IMR-90 (cell line): ENCODE data around the gene CD46. TPM values are rescaled to one million over a fixed set of nuclear protein-coding genes. Genes with fewer than 3 reads are reported as not detected.
"Not testable (repeated sequence)": the region's sequence is repeated elsewhere in the genome, so short reads cannot be mapped to it uniquely, and the experiment has no call there.

Experiments
- ATAC-seq: fragments of 200-7000 bp; cut with Tn5 transposase; 2 replicates; pipeline ENCODE4 v1.9.1; 2020; ENCODE audit warnings: low read depth, mild to moderate bottlenecking, moderate library complexity
- BruUV-seq: library from RNA; stranded (reverse); fragments of 400-500 nt; replicated peaks from 2 replicates; lab custom pipeline; 2021; lab: Mats Ljungman, UMichigan
- CTCF ChIA-PET: fragments of 300-600 bp; formaldehyde crosslinking; extraction: SDS; loops from one replicate; lab custom pipeline; 2021; ENCODE audit warnings: antibody characterized with exemption; lab: Yijun Ruan, JAX
- POLR2A ChIA-PET: fragments of 300-600 bp; sonication (Branson Sonifier 250); formaldehyde crosslinking; loops from one replicate; lab custom pipeline; 2022; ENCODE audit warnings: antibody characterized with exemption; ENCODE audit not compliant: unreplicated experiment; lab: Charles Lee
- DNase-seq: peaks from one replicate; pipeline ENCODE4 v3.0.0; 2013
- H2AFZ ChIP-seq: replicated peaks from 2 replicates; pipeline ENCODE3; 2013; ENCODE audit warnings: low read length, mild to moderate bottlenecking; ENCODE audit not compliant: poor library complexity
- H2AK5ac ChIP-seq: 2 replicates; pipeline ENCODE4 v1.6.1; 2013; ENCODE audit warnings: low read depth, low read length, inconsistent platforms
- H2AK9ac ChIP-seq: replicated peaks from 2 replicates; pipeline ENCODE3; 2013; ENCODE audit warnings: mild to moderate bottlenecking, low read depth, low read length, moderate library complexity; ENCODE audit not compliant: poor library complexity
- H2BK120ac ChIP-seq: 2 replicates; pipeline ENCODE4 v1.6.1; 2013; ENCODE audit warnings: low read depth, low read length, inconsistent platforms
- H2BK15ac ChIP-seq: 3 replicates; pipeline ENCODE4 v1.6.1; 2013; ENCODE audit warnings: low read depth, low read length, inconsistent platforms
- H2BK20ac ChIP-seq: 2 replicates; pipeline ENCODE4 v1.6.1; 2013; ENCODE audit warnings: low read depth, mild to moderate bottlenecking, inconsistent platforms, low read length, moderate library complexity
- H2BK5ac ChIP-seq: 2 replicates; pipeline ENCODE4 v1.6.1; 2013; ENCODE audit warnings: mild to moderate bottlenecking, low read depth, low read length, inconsistent platforms; ENCODE audit not compliant: poor library complexity, severe bottlenecking
- H3K14ac ChIP-seq: replicated peaks from 2 replicates; pipeline ENCODE4 v1.6.1; 2013; ENCODE audit warnings: low read depth, low read length, inconsistent platforms
- H3K18ac ChIP-seq: 2 replicates; pipeline ENCODE4 v1.6.1; 2013; ENCODE audit warnings: low read depth, low read length, control low read depth
- H3K23ac ChIP-seq: 2 replicates; pipeline ENCODE4 v1.6.1; 2013; ENCODE audit warnings: low read depth, low read length, inconsistent platforms
- H3K27ac ChIP-seq: 2 replicates; pipeline ENCODE4 v1.5.1; 2013; ENCODE audit warnings: mild to moderate bottlenecking, control low read depth, low read length; ENCODE audit not compliant: insufficient read depth
- H3K27me3 ChIP-seq: 2 replicates; pipeline ENCODE4 v1.6.1; 2013; ENCODE audit warnings: low read length; ENCODE audit not compliant: control insufficient read depth, insufficient read depth
- H3K36me3 ChIP-seq: 2 replicates; pipeline ENCODE4 v1.6.1; 2013; ENCODE audit warnings: low read length, mixed read lengths; ENCODE audit not compliant: control insufficient read depth, insufficient read depth
- H3K4ac ChIP-seq: 2 replicates; pipeline ENCODE4 v1.6.1; 2013; ENCODE audit warnings: low read depth, low read length, inconsistent platforms
- H3K4me1 ChIP-seq: 2 replicates; pipeline ENCODE4 v1.6.1; 2013; ENCODE audit warnings: low read length, mixed read lengths; ENCODE audit not compliant: control insufficient read depth, insufficient read depth
- H3K4me2 ChIP-seq: 2 replicates; pipeline ENCODE4 v1.6.1; 2013; ENCODE audit warnings: low read depth, mild to moderate bottlenecking, control low read depth, low read length, moderate library complexity
- H3K4me3 ChIP-seq: 2 replicates; pipeline ENCODE4 v1.5.1; 2013; ENCODE audit warnings: low read depth, mild to moderate bottlenecking, control low read depth, low read length, moderate library complexity; ENCODE audit not compliant: insufficient read depth
- H3K56ac ChIP-seq: 2 replicates; pipeline ENCODE4 v1.6.1; 2013; ENCODE audit warnings: low read length, inconsistent platforms; ENCODE audit not compliant: insufficient read depth; ENCODE audit errors: extremely low read depth
- H3K79me1 ChIP-seq, 2 experiments: 2 replicates each; pipeline ENCODE4 v1.6.1; 2013; ENCODE audit warnings: low read length in 2 of 2, inconsistent platforms in 1 of 2, low read depth in 1 of 2
- H3K9ac ChIP-seq: 2 replicates; pipeline ENCODE4 v1.6.1; 2013; ENCODE audit warnings: low read depth, low read length, control low read depth
- H3K9me1 ChIP-seq: 2 replicates; pipeline ENCODE4 v1.6.1; 2013; ENCODE audit warnings: low read length, inconsistent platforms; ENCODE audit not compliant: insufficient read depth
- H3K9me3 ChIP-seq: 2 replicates; pipeline ENCODE4 v1.6.1; 2013; ENCODE audit warnings: low read length; ENCODE audit not compliant: control insufficient read depth, insufficient read depth
- H4K20me1 ChIP-seq: 2 replicates; pipeline ENCODE4 v1.6.1; 2013; ENCODE audit warnings: low read length, inconsistent platforms; ENCODE audit not compliant: insufficient read depth
- H4K5ac ChIP-seq: 2 replicates; pipeline ENCODE4 v1.6.1; 2013; ENCODE audit warnings: mild to moderate bottlenecking, low read depth, low read length, control low read depth
- H4K8ac ChIP-seq, 2 experiments: 2 replicates each; pipeline ENCODE4 v1.6.1; 2013; ENCODE audit warnings: low read depth in 2 of 2, low read length in 2 of 2, control low read depth in 1 of 2, inconsistent platforms in 1 of 2
- H4K91ac ChIP-seq: 2 replicates; pipeline ENCODE4 v1.6.1; 2013; ENCODE audit warnings: low read depth, low read length, inconsistent platforms; ENCODE audit not compliant: insufficient read depth
- CEBPB ChIP-seq: IDR thresholded peaks from 2 replicates; pipeline ENCODE4 v1.6.1; 2012; ENCODE audit warnings: low read depth, low read length, improper control_type of control experiment
- CHD1 ChIP-seq: IDR thresholded peaks from 2 replicates; pipeline ENCODE4 v1.6.1; 2012; ENCODE audit warnings: low read depth, low read length, improper control_type of control experiment
- ELK1 ChIP-seq: fragments of 150-350 bp; IDR thresholded peaks from 2 replicates; pipeline ENCODE4 v1.6.1; 2016; ENCODE audit warnings: low read depth, mild to moderate bottlenecking, low read length, moderate library complexity, borderline replicate concordance
- FOS ChIP-seq: fragments of 150-350 bp; IDR thresholded peaks from 2 replicates; pipeline ENCODE4 v1.6.1; 2016; ENCODE audit warnings: low read depth, low read length
- MAZ ChIP-seq: IDR thresholded peaks from 2 replicates; pipeline ENCODE4 v1.6.1; 2012; ENCODE audit warnings: low read depth, mild to moderate bottlenecking, low read length, improper control_type of control experiment, moderate library complexity, borderline replicate concordance
- MXI1 ChIP-seq: IDR thresholded peaks from 2 replicates; pipeline ENCODE4 v1.6.1; 2012; ENCODE audit warnings: low read depth, mild to moderate bottlenecking, low read length, moderate library complexity, borderline replicate concordance
- RFX5 ChIP-seq: IDR thresholded peaks from 2 replicates; pipeline ENCODE4 v1.8.0; 2012; ENCODE audit warnings: low read depth, mild to moderate bottlenecking, low read length, moderate library complexity
- WGBS, 2 experiments: methylation state at CpG; one replicate each; pipeline versions ENCODE4 v1.1.5 to v1.1.7; 2013; ENCODE audit warnings: missing lambda C conversion rate in 2 of 2; ENCODE audit not compliant: insufficient read length in 1 of 2; ENCODE audit errors: extremely low coverage in 2 of 2; 5-methylcytosine and 5-hydroxymethylcytosine counted together
- dilution Hi-C: fragments of 300-500 bp; cut with HindIII; formaldehyde crosslinking; loops from one replicate; pipeline ENCODE4 v1.14.3; 2018; ENCODE audit warnings: low sequenced_read_pairs; ENCODE audit not compliant: unreplicated experiment
- in situ Hi-C: fragments of 300-500 bp; cut with MboI; formaldehyde crosslinking; loops from 3 replicates; pipeline ENCODE4 v1.14.3; 2019; ENCODE audit warnings: low sequenced_read_pairs, inconsistent platforms, mixed read lengths
- intact Hi-C: fragments of 100-400 bp; cut with micrococcal nuclease; formaldehyde crosslinking; loops from 2 replicates; pipeline ENCODE4 v1.10.0; 2022
- polyA plus RNA-seq, 3 experiments: library from polyadenylated mRNA; depleted of rRNA; stranded (reverse); fragments of >200 nt; gene quantifications; 2 replicates each; pipeline ENCODE4 v1.2.3, GENCODE V29; 2012; ENCODE audit warnings: low replicate concordance in 1 of 3
- total RNA-seq: library from RNA; depleted of rRNA; stranded (reverse); fragments of >200 nt; gene quantifications from 2 replicates; pipeline ENCODE4 v1.2.3, GENCODE V29; 2012

The CD46 gene
- total and polyA plus RNA-seq, 2 of the 4 experiments (the other 2 are of a cell fraction), result 37.1 to 82.0 TPM

DNA sequence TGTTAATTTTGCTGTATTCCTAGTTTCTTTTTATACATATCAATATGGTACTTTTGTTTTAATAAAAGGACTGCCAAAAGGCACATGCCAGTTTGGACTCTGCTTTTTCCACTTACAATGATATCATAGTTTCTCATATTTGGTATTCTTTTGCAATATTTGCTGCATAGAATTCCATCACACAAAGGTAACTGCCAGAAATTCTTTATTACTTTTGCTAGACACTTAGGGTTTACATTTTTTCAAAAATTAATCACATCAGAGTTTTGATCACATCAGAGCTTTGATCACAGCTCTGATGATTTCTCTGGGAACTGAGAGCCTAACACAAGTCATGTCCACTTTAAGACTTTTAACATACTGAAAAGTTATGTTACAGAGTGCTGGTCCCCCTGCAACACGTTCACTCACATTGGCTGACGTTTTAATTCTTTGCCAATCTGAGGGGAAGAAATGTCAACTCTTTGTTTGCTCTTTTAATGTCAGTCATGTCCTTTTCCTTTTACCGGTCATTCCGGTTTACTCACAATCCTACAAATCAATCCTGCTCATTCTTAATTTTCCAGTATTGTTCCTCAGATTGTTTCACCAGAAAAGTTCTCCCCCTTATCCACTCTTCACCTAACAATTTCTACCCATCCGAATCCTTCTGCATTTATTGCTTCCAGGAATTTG, 1.1 kb upstream of the CD46 start:
- no peak overlapping the region for H2AK9ac ChIP-seq
- H3K27ac ChIP-seq, result no peak overlapping the region
- H2AK5ac ChIP-seq, result no peak overlapping the region
- no peak overlapping the region for H2BK20ac ChIP-seq
- no peak for ATAC-seq
- no peak overlapping the region for H4K91ac ChIP-seq
- dilution Hi-C loops, result no loop called here
- TF ChIP-seq RFX5 (no peak), CHD1 (no peak), CEBPB (no peak), ELK1 (no peak), MXI1 (no peak), FOS (no peak), MAZ (no peak)
- no peaks in the 10 kb centered on the region for H3K27me3 ChIP-seq
- H2BK5ac ChIP-seq, result no peak overlapping the region
- intact Hi-C loops, result no loop called here
- H3K23ac ChIP-seq, result no peak overlapping the region
- no peak overlapping the region for H3K14ac ChIP-seq
- no peak overlapping the region; the same call in 1 of the 2 replicates for H3K4me3 ChIP-seq
- peak overlapping the region; percentile 94 to 95 for H4K8ac ChIP-seq
- no peak for DNase-seq
- ChIA-PET CTCF (no interaction called here), POLR2A (no interaction called here)
- H2BK15ac ChIP-seq, result no peak overlapping the region
- H3K4me1 ChIP-seq, result peaks cover 4% of the 10 kb centered on the region; the same call in 1 of the 2 replicates
- H2BK120ac ChIP-seq, result no peak overlapping the region
- 80 to 100% methylated on average over 1 to 2 of the region's 5 CpGs for WGBS, 2 experiments
- H3K9me1 ChIP-seq, result no peaks in the 10 kb centered on the region
- no peak overlapping the region for H3K56ac ChIP-seq
- BruUV-seq, result no TSS peak
- in situ Hi-C loops, result no loop called here
- H4K5ac ChIP-seq, result peak overlapping the region; percentile 52; the same call in 1 of the 2 replicates
- no peaks in the 10 kb centered on the region for H3K36me3 ChIP-seq
- peaks cover 15 to 35% of the 10 kb centered on the region in 2 experiments for H3K79me1 ChIP-seq
- H3K9ac ChIP-seq, result peak overlapping the region; percentile 55; the same call in 1 of the 2 replicates
- H3K4ac ChIP-seq, result no peak overlapping the region
- peaks cover 30% of the 10 kb centered on the region for H4K20me1 ChIP-seq
- H3K9me3 ChIP-seq, result no peaks in the 10 kb centered on the region
- no peak overlapping the region for H2AFZ ChIP-seq
- peak overlapping the region; percentile 69 for H3K4me2 ChIP-seq
- H3K18ac ChIP-seq, result no peak overlapping the region

- Histone ChIP-seq H4K8ac (peak overlapping the region; percentile 94 to 95), H3K23ac (0 out of 2 replicates have a peak overlapping the region, but pooled peaks have one; percentile 1), H3K79me1 (peaks cover 15 to 41% of the 10 kb centered on the region in 2 experiments), H4K5ac (peak overlapping the region; percentile 82), H3K4me2 (peak overlapping the region; percentile 69), H2BK5ac (peak overlapping the region; percentile 15), H2AFZ (peak overlapping the region; percentile 93), H3K27ac (peak overlapping the region; percentile 58), H4K91ac (peak overlapping the region; percentile 57), H3K9ac (peak overlapping the region; percentile 55), H4K20me1 (peaks cover 37% of the 10 kb centered on the region), H3K4me3 (peak overlapping the region; percentile 79), H3K4ac (peak overlapping the region; percentile 88; the same call in 1 of the 2 replicates), H3K56ac (peak overlapping the region; percentile 20; the same call in 1 of the 2 replicates), H3K14ac (peak overlapping the region; percentile 41)
- in situ Hi-C loops, H2AK9ac ChIP-seq, H3K9me3 ChIP-seq, CTCF ChIA-PET, intact Hi-C loops, H3K18ac ChIP-seq, DNase-seq, H3K36me3 ChIP-seq, H3K9me1 ChIP-seq, H2AK5ac ChIP-seq, H2BK15ac ChIP-seq, H3K27me3 ChIP-seq, H2BK20ac ChIP-seq, ATAC-seq, H2BK120ac ChIP-seq, dilution Hi-C loops, POLR2A ChIA-PET, BruUV-seq, H3K4me1 ChIP-seq: not testable (repeated sequence)
- 14% methylated on average over 4 of the region's 7 CpGs; no CpG with 5 or more reads in 1 of the 2 experiments for WGBS, 2 experiments
Measured at GRCh38 chr1:207751463-207751789, 428 bp upstream of the CD46 start.
